HG03342 (cell line): ENCODE results near the gene SZT2.
"Not testable (repeated sequence)": the region's sequence is repeated elsewhere in the genome, so short reads cannot be mapped to it uniquely, and the experiment has no call there.

ENCODE experiments used
- ATAC-seq: cut with Tn5 transposase; IDR thresholded peaks from one replicate; pipeline ENCODE4 v1.9.1; 2021; ENCODE audit warnings: mild to moderate bottlenecking, moderate library complexity; ENCODE audit not compliant: unreplicated experiment

The SZT2 gene

GRCh38 chr1:43360616-43361015 lies 29.1 kb upstream of the SZT2 start:
- ATAC-seq = no peak

GRCh38 chr1:43363283-43363934 lies 26.3 kb upstream of the SZT2 start:
- ATAC-seq = no peak

GRCh38 chr1:43363935-43364525 lies 25.7 kb upstream of the SZT2 start:
- no peak for ATAC-seq

GRCh38 chr1:43365678-43366077 lies 24.0 kb upstream of the SZT2 start:
- ATAC-seq = no peak

GRCh38 chr1:43366179-43366578 lies 23.5 kb upstream of the SZT2 start:
- no peak for ATAC-seq

GRCh38 chr1:43366601-43367025 lies 23.1 kb upstream of the SZT2 start:
- ATAC-seq = no peak

GRCh38 chr1:43367026-43367903 lies 22.4 kb upstream of the SZT2 start:
- peak; percentile 36 for ATAC-seq

GRCh38 chr1:43367904-43368645 lies 21.6 kb upstream of the SZT2 start, which contains the start of gene ELOVL1:
TSS of gene ELOVL1 (minus strand) at chr1:43368011. CDS start at chr1:43365609, 2,402 bp downstream.
- peak; percentile 74 for ATAC-seq

- no peak for ATAC-seq
These were observed 21.1 kb upstream of the SZT2 start for GRCh38 chr1:43368646-43369020.

GRCh38 chr1:43369779-43370178 lies 19.9 kb upstream of the SZT2 start:
- not testable (repeated sequence) for ATAC-seq

GRCh38 chr1:43370564-43370963 lies 19.1 kb upstream of the SZT2 start:
- no peak for ATAC-seq

- ATAC-seq = no peak
These were observed 17.5 kb upstream of the SZT2 start for GRCh38 chr1:43372172-43372571.

- ATAC-seq = no peak
These were observed 16.4 kb upstream of the SZT2 start for GRCh38 chr1:43373066-43373940.

GRCh38 chr1:43376723-43377235 lies 12.9 kb upstream of the SZT2 start:
- no peak for ATAC-seq

- ATAC-seq = no peak
These were observed 11.9 kb upstream of the SZT2 start for GRCh38 chr1:43377831-43378230.

GRCh38 chr1:43379476-43379875 lies 10.2 kb upstream of the SZT2 start:
- no peak for ATAC-seq

GRCh38 chr1:43381612-43382011 lies 8.1 kb upstream of the SZT2 start:
- no peak for ATAC-seq

GRCh38 chr1:43382027-43382779 lies 7.5 kb upstream of the SZT2 start:
- ATAC-seq = no peak

GRCh38 chr1:43383449-43383848 lies 6.2 kb upstream of the SZT2 start:
- no peak for ATAC-seq
